ENCODE results near the gene CERS6.
"Not testable (repeated sequence)": the region's sequence is repeated elsewhere in the genome, so short reads cannot be mapped to it uniquely, and the experiment has no call there.

CERS6 gene

DNA sequence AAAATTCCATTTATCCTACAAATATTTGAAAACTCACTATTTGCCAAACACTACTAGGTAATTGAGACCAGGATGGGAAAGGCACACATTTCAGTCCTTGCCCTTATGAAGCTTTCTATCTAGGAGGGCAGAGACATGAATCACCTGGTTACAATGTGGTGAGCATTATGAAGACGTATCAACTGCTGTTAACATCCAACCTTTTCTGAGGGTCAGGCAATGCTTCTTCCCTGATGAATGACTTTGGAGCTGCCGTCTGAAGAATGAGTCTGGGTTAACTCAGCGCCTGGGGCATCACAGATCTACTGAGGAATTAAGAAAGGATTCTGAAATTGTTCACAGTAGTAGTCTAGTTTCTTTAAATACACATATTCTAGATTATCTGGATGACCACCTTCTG is 284.3 kb downstream of the CERS6 start:
- no peak overlapping the region for H3K4me3 Mint-ChIP-seq
- no peaks in the 10 kb centered on the region for H3K27me3 Mint-ChIP-seq
- no peak overlapping the region for H3K27ac Mint-ChIP-seq
- H3K9me3 Mint-ChIP-seq, result no peaks in the 10 kb centered on the region
- peaks cover 12% of the 10 kb centered on the region for H3K36me3 Mint-ChIP-seq (ENCODE audit: low read depth)
- peaks cover 8% of the 10 kb centered on the region for H3K4me1 Mint-ChIP-seq (ENCODE audit: low read depth)

DNA sequence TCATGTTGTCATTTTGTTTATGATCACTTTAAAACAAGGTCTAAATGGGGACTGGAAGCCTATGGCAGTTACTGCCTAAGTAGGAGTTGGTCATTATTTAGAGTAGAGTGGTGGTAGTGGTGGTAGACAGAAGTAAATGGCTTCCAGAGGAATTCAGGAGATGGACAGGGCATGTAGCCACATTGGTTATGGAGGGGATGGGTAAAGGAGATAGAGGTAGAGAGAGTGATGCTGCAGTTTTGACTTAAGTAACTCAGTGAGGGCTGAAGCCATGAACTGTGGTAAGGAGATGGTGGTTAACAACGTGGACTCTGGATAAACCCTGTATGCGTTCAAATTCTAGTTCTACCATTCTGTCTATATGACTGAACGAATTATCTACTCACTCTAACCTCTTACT is 284.7 kb downstream of the CERS6 start:
- no peak overlapping the region for H3K27ac Mint-ChIP-seq
- H3K4me3 Mint-ChIP-seq, result no peak overlapping the region
- H3K9me3 Mint-ChIP-seq, result no peaks in the 10 kb centered on the region
- peaks cover 8% of the 10 kb centered on the region for H3K4me1 Mint-ChIP-seq (ENCODE audit: low read depth)
- H3K27me3 Mint-ChIP-seq, result no peaks in the 10 kb centered on the region
- peaks cover 12% of the 10 kb centered on the region for H3K36me3 Mint-ChIP-seq (ENCODE audit: low read depth)

DNA sequence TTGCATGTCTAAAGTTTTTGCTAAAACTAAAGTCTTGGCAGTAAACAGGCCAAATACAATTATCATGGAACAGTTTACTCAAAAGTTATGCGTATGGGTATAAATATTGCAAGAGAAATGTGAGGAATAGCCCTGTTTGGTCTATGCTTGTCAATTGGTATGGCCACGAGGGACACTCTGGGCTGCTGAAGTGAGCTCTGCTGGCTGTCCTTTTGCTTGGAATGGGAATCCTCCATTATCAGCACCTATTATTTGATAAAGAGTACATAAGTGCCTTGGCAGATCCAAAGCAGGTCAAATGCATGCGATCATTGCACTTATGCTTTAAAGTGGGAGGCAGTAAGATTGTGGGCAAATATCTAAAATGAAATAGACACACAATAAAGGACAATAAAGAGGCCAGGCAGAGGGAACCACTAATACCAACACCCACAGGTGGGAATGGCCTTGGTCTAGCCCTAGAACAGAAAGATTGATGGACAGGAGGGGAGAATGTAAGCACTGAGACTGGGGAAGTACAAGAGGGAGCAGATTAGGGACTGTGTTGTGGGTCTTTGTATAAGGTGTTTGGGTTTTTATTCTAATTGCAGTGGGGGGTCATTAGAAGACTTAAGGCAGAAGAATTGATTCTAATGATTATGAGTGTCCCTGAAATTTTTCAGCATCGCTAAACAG is 286.3 kb downstream of the CERS6 start:
- H3K36me3 Mint-ChIP-seq (ENCODE audit: low read depth), result peaks cover 12% of the 10 kb centered on the region
- H3K27ac Mint-ChIP-seq, result no peak overlapping the region
- no peak overlapping the region for H3K4me3 Mint-ChIP-seq
- no peaks in the 10 kb centered on the region for H3K9me3 Mint-ChIP-seq
- H3K27me3 Mint-ChIP-seq, result no peaks in the 10 kb centered on the region
- peaks cover 4% of the 10 kb centered on the region for H3K4me1 Mint-ChIP-seq (ENCODE audit: low read depth)

DNA sequence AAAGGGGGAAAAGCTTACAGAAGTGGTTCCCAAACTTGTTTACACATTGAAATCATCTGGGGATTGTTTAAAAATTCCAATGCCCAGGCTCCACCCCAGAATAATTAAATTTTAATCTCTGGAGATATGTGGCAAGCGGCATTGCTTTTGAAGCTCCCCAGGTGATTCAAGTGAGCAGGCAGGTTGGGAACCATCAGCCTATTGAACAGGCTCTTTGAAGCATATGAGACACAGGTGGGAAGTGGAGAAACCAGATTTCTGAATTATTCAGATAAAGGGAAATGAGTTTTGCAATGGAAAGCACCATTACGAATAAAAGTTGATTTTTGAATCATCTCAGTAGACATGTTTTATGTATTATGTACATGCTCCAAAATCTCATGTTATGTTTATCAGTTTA is 288.8 kb downstream of the CERS6 start:
- Mint-ChIP-seq H3K4me3 (no peak overlapping the region), H3K9me3 (no peaks in the 10 kb centered on the region), H3K4me1 (ENCODE audit: low read depth) (peaks cover 17% of the 10 kb centered on the region), H3K36me3 (ENCODE audit: low read depth) (peaks cover 12% of the 10 kb centered on the region), H3K27me3 (no peaks in the 10 kb centered on the region), H3K27ac (no peak overlapping the region)

DNA sequence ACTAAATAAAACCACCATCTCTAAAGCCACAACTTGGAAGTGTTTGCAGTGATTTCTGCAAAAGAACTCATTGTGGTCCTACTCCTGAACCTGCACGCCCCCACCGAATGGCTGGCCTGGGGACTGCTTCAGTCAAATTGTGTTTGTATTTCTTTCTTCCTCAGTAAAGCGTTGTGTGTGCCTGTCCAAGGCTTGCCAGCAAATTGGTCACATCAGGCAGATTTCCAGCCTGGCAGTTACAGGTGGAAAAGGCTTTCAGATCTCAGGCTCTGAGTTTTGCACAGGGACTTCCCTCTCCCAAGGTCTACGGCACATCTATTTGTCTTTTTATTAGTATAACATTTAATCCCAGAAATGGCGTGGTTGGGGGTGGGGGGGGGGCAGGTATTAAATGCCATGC is 292.4 kb downstream of the CERS6 start:
- peaks cover 15% of the 10 kb centered on the region for H3K36me3 Mint-ChIP-seq (ENCODE audit: low read depth)
- no peak overlapping the region for H3K4me3 Mint-ChIP-seq
- H3K27me3 Mint-ChIP-seq, result no peaks in the 10 kb centered on the region
- H3K4me1 Mint-ChIP-seq (ENCODE audit: low read depth), result peaks cover 48% of the 10 kb centered on the region
- no peak overlapping the region for H3K27ac Mint-ChIP-seq
- H3K9me3 Mint-ChIP-seq, result no peaks in the 10 kb centered on the region

DNA sequence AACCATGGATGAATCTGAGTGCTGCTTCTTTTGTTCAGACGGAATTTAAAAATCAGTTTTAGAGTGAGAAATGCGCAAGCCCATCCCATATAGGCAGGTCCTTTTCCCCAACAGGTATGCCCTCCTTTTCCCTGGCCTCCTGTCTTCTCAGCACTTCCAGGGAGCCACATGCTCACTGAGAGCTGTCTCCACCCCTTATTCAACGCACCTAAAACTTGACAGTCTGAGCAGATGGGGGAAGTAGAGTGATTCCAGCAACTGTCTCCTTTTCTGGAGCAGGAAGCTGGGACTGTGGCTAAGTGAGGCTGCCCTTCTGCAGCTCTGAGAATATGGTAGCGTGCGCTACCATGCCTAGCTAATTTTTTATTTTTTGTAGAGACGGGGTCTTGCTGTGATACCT is 293.2 kb downstream of the CERS6 start:
- Mint-ChIP-seq H3K4me3 (no peak overlapping the region), H3K4me1 (ENCODE audit: low read depth) (peaks cover 54% of the 10 kb centered on the region), H3K9me3 (no peaks in the 10 kb centered on the region), H3K27ac (peak overlapping the region; percentile 54), H3K36me3 (ENCODE audit: low read depth) (peaks cover 14% of the 10 kb centered on the region), H3K27me3 (no peaks in the 10 kb centered on the region)

DNA sequence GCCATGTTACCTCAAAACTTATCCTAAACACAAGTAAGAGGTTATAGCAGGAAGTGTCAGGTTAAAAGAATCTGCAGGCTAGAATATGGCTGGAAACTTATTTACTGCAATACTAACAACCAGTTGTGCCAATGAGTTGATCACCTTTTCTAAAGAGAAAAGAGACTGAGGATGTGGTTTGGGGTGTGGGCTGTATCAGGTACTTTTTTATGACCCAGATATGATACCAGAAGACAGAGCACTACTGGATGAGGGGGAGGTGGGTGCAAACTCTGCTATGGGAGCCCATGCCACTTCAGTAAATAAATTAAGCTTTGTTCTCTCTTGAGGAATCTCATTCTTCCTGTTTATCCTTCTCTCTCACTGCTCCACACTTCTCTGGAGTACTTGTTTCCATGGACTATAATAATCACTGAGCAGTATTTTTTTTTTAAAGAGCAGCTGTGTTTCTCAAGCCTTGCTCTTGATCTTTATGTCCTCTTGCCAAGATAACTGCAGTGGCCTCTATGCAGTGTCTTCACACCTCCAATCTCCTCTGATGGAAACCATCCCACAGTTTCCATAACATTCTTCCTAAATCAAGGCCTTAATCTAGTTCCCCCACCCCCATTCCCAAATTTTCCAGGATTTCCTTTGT is 295.1 kb downstream of the CERS6 start:
- H3K27ac Mint-ChIP-seq, result peak overlapping the region; percentile 80
- H3K4me3 Mint-ChIP-seq, result no peak overlapping the region
- H3K9me3 Mint-ChIP-seq, result no peaks in the 10 kb centered on the region
- H3K27me3 Mint-ChIP-seq, result no peaks in the 10 kb centered on the region
- H3K4me1 Mint-ChIP-seq (ENCODE audit: low read depth), result peaks cover 62% of the 10 kb centered on the region
- H3K36me3 Mint-ChIP-seq (ENCODE audit: low read depth), result peaks cover 8% of the 10 kb centered on the region

DNA sequence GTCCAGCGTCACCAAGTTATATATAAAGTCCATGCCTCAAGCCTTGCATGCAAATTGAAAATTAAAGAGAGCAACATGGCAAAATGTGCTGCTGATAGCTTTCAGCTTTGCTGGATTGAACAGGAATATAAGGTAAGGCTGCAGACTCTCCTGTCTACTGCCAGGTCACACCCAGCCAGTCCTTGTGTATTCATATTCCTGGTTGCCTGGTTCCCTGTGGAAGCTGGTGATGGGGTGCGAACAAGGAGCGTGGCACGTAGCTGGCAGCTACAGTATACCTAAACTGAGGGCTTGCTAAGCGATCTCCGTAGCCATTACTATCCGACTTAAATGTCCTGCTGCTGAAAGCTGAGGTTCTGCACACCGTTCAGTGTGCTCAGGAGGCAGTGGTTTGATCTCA is 296.3 kb downstream of the CERS6 start:
- H3K9me3 Mint-ChIP-seq, result no peaks in the 10 kb centered on the region
- H3K27ac Mint-ChIP-seq, result no peak overlapping the region
- peaks cover 73% of the 10 kb centered on the region for H3K4me1 Mint-ChIP-seq (ENCODE audit: low read depth)
- H3K4me3 Mint-ChIP-seq, result no peak overlapping the region
- H3K36me3 Mint-ChIP-seq (ENCODE audit: low read depth), result peaks cover 8% of the 10 kb centered on the region
- no peaks in the 10 kb centered on the region for H3K27me3 Mint-ChIP-seq

DNA sequence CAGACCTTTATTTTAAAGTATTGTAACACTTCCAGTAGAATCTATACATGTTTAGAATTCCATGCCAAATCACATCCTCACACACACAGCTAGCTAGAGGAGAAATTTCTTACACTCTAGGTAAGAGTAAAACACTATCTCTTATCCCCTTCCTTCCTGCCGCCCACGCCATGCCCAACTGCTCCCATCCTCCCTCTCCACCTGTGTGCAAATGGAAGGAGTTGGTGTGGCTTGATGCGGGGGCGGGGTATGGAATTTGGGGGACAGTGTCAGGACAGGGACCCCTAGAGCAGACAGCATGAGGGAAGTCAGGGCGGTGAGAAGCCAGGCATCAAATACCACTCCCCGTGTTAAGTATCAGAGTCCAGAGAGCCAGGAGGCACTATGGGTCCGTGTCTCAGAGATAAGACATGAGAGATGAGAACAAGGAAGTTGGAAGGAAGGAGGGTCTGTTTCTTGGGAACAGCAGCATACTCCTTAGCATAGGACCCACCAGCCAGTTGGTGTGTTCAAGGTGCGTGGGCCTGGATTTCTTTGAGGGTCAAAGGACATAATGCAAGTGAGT is 297.8 kb downstream of the CERS6 start:
- no peaks in the 10 kb centered on the region for H3K27me3 Mint-ChIP-seq
- peaks cover 80% of the 10 kb centered on the region for H3K4me1 Mint-ChIP-seq (ENCODE audit: low read depth)
- no peaks in the 10 kb centered on the region for H3K9me3 Mint-ChIP-seq
- no peak overlapping the region for H3K27ac Mint-ChIP-seq
- peaks cover 18% of the 10 kb centered on the region for H3K36me3 Mint-ChIP-seq (ENCODE audit: low read depth)
- no peak overlapping the region for H3K4me3 Mint-ChIP-seq

DNA sequence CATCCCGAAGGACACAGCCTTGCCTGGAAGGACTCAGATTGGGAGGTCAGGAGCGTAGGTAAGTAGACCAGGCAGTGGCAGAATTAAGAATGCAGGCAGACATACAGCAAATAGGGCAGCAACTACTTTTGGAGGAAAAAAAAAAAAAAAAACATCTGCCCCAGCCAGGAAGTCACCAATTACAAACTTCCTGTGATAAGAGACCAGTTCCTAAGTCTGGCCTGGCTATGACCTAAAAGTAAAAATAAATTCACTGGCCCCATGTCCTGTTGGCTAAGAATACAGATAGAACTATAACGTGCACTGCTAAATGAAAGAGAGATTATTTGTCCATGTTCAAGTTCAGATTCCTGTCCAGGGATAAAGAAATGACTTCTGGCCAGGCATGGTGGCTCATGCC is 301.2 kb downstream of the CERS6 start:
- Mint-ChIP-seq H3K4me3 (no peak overlapping the region), H3K27me3 (no peaks in the 10 kb centered on the region), H3K27ac (no peak overlapping the region), H3K9me3 (no peaks in the 10 kb centered on the region), H3K4me1 (ENCODE audit: low read depth) (peaks cover 48% of the 10 kb centered on the region), H3K36me3 (ENCODE audit: low read depth) (peaks cover 13% of the 10 kb centered on the region)

DNA sequence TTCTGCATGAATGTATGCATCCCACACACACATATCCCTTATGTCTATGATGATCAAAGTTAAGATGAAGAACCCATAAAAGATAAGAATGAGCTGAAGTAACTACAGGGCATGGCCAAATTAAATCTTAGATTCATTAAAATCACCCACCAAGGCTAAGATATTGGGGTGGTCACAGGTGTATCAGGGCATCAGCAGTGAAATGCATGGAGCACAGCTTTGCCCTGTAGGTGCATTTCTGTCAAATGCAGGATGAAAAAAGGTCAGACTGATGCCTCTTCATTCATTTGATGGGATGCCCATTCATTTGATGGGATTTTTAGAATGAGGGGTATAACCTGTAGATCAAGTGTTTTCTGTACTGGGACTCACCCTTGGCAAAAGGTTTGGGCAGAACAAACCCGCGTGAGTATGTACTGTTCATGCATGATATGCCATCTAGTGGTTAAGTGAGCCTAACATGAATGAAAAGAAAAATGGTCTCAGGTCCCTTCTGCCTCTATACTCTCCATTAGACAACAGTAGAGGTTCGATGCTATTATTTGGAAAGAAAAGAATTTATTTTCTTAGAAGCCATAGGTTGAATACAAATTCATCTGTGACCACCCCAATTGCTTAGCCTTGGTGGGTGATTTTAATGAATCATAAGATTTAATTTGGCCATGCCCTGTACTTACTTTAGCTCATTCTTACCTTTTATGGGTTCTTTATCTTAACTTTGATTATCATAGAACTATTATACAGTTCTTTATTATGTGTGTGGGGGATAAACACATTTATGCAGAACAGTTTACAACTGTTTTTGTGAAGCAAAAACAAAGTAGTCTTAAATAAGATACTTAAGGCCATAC is 303.1 kb downstream of the CERS6 start:
- Mint-ChIP-seq H3K36me3 (ENCODE audit: low read depth) (peaks cover 9% of the 10 kb centered on the region), H3K27ac (no peak overlapping the region), H3K27me3 (no peaks in the 10 kb centered on the region), H3K4me1 (ENCODE audit: low read depth) (peaks cover 33% of the 10 kb centered on the region), H3K4me3 (no peak overlapping the region), H3K9me3 (no peaks in the 10 kb centered on the region)

DNA sequence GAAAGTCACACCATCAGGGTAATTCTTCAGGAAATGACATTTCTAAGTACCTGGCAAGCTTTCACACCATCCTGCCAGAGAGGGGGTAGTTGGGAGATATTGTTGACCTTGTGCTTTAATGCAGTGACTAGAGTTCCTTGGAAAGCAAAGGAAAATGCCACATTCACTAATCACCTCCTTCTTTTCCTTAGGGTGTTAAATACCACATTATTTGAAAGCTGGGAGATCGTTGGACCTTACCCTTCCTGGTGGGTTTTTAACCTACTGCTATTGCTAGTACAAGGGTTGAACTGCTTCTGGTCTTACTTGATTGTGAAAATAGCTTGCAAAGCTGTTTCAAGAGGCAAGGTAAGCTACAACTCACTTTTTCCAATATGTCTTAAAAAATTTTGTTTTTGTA is 309.3 kb downstream of the CERS6 start:
- Mint-ChIP-seq H3K27me3 (no peaks in the 10 kb centered on the region), H3K36me3 (ENCODE audit: low read depth) (peaks cover 36% of the 10 kb centered on the region), H3K9me3 (no peaks in the 10 kb centered on the region), H3K4me1 (ENCODE audit: low read depth) (peaks cover 3% of the 10 kb centered on the region), H3K27ac (no peak overlapping the region), H3K4me3 (no peak overlapping the region)

DNA sequence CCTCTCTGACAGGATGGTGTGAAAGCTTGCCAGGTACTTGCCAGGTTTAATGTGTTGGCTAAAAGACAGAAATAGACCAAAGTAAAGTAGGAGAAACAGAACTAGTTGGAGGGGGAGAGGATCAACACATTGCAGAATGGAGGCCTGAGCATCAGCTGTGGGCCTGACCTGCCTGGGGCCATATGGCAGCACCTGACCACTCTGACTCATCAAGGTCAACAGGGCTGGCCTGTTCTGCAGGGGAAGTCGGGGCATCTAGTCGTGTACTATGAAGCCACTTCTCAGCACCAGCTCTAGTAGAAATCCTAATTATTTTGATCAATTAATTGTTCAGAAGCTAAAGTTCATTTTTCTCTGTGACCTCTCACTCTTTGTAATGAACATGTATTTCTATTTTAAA is 310.5 kb downstream of the CERS6 start:
- Mint-ChIP-seq H3K4me3 (no peak overlapping the region), H3K27ac (no peak overlapping the region), H3K36me3 (ENCODE audit: low read depth) (peaks cover 43% of the 10 kb centered on the region), H3K9me3 (no peaks in the 10 kb centered on the region), H3K27me3 (no peaks in the 10 kb centered on the region), H3K4me1 (ENCODE audit: low read depth) (peaks cover 3% of the 10 kb centered on the region)

DNA sequence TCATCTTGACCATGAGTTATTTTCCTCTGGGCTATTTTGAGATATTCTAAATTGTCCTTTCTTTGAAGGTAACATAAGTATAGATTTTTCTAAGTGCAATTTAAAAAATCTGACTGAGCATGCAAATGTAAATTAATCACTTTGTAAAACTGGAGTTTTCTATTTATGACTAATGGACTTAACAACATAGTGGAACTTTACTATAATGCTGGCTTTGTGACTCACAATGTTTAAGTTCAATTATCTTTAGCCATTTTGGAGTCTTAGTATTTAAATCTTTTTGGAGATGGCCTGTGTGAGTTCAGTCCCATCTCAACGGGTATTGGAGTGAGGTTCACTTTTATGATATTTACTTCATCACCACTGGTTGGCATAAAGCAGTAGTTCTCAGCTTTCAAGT is 311.2 kb downstream of the CERS6 start:
- Mint-ChIP-seq H3K9me3 (no peaks in the 10 kb centered on the region), H3K4me3 (no peak overlapping the region), H3K27me3 (no peaks in the 10 kb centered on the region), H3K4me1 (ENCODE audit: low read depth) (peaks cover 3% of the 10 kb centered on the region), H3K27ac (no peak overlapping the region), H3K36me3 (ENCODE audit: low read depth) (peaks cover 46% of the 10 kb centered on the region)

DNA sequence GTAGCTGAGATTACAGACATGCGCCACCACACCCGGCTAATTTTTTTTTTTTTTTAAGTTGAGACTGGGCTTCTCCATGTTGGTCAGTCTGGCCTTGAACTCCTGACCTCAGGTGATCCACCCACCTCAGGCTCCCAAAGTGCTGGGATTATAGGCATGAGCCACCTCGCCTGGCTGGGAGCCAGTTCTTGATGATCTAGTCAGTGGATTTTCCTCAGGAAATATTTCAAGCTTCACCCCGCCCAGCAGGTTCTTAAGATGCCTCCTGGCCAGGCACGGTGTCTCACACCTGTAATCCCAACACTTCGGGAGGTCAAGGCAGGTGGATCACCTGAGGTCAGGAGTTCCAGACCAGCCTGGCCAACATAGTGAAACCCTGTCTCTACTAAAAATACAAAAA is 312.3 kb downstream of the CERS6 start:
- not testable (repeated sequence) for H3K27ac Mint-ChIP-seq; H3K4me3 Mint-ChIP-seq; H3K4me1 Mint-ChIP-seq (ENCODE audit: low read depth); H3K9me3 Mint-ChIP-seq; H3K27me3 Mint-ChIP-seq
- peaks cover 54% of the 10 kb centered on the region for H3K36me3 Mint-ChIP-seq (ENCODE audit: low read depth)
